Measurements from ENCODE around the gene WDR62.

Gene WDR62

DNA sequence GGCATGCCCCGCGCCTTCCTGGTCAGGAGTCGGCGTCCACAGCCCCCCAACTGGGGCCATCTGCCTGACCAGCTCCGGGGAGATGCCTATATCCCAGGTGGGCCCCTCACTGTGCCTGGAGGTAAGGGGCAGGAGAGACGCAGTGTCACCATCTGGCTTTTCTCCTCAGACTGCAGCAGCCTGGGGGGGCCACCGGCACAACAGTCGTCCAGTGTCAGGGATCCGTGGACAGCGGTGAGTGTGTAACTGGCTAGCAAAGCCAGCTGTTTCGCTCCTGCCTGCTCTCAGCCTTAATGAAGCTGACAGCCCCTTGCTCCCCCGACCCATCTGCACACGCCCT is 56.5 kb downstream of the WDR62 start:
- DNase-seq (ENCODE audit: low read depth), result no peak
- H3K4me3 ChIP-seq (ENCODE audit: low read depth, low read length), result no peak overlapping the region
- TF ChIP-seq, protein P1, sequence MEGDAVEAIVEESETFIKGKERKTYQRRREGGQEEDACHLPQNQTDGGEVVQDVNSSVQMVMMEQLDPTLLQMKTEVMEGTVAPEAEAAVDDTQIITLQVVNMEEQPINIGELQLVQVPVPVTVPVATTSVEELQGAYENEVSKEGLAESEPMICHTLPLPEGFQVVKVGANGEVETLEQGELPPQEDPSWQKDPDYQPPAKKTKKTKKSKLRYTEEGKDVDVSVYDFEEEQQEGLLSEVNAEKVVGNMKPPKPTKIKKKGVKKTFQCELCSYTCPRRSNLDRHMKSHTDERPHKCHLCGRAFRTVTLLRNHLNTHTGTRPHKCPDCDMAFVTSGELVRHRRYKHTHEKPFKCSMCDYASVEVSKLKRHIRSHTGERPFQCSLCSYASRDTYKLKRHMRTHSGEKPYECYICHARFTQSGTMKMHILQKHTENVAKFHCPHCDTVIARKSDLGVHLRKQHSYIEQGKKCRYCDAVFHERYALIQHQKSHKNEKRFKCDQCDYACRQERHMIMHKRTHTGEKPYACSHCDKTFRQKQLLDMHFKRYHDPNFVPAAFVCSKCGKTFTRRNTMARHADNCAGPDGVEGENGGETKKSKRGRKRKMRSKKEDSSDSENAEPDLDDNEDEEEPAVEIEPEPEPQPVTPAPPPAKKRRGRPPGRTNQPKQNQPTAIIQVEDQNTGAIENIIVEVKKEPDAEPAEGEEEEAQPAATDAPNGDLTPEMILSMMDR (conservative IDR thresholded peaks at IDR 0.05; ENCODE audit: low read depth, low read length), result no peak

DNA sequence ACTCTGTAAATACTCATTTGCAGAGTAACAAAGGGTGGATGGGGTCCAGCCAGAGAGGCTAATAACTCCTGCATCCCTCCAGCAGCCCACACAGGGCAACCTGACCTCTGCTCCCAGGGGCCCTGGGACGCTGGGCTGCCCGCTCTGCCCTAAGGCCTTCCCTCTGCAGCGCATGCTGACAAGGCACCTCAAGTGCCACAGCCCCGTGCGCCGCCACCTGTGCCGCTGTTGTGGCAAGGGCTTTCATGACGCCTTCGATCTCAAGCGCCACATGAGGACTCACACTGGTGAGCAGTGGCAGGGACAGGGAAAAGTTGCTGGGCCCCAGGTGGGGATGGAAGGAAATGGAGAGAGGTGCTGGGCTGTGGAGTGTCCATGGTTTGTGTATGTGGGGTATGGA is 58.0 kb downstream of the WDR62 start:
- no peak for DNase-seq (ENCODE audit: low read depth)
- H3K4me3 ChIP-seq (ENCODE audit: low read depth, low read length), result no peak overlapping the region
- TF ChIP-seq, protein P1 (conservative IDR thresholded peaks at IDR 0.05; ENCODE audit: low read depth, low read length), result no peak

DNA sequence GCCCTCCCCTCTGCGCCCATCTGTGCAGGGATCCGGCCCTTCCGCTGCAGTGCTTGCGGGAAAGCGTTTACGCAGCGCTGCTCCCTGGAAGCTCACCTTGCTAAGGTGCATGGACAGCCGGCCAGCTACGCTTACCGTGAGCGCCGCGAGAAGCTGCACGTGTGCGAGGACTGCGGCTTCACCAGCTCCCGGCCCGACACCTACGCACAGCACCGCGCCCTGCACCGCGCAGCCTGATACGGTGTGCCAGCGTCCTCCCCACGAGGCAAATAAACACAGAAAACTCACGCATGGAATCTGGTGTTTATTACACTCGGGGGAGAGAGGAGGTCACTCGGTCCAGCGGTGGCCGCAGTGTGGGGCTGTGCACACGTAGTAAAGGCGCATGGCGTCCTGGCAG is 58.7 kb downstream of the WDR62 start:
- DNase-seq (ENCODE audit: low read depth), result no peak
- peak overlapping the region; percentile 82 for H3K4me3 ChIP-seq (ENCODE audit: low read depth, low read length)
- TF ChIP-seq, protein P1 (conservative IDR thresholded peaks at IDR 0.05; ENCODE audit: low read depth, low read length), result no peak

DNA sequence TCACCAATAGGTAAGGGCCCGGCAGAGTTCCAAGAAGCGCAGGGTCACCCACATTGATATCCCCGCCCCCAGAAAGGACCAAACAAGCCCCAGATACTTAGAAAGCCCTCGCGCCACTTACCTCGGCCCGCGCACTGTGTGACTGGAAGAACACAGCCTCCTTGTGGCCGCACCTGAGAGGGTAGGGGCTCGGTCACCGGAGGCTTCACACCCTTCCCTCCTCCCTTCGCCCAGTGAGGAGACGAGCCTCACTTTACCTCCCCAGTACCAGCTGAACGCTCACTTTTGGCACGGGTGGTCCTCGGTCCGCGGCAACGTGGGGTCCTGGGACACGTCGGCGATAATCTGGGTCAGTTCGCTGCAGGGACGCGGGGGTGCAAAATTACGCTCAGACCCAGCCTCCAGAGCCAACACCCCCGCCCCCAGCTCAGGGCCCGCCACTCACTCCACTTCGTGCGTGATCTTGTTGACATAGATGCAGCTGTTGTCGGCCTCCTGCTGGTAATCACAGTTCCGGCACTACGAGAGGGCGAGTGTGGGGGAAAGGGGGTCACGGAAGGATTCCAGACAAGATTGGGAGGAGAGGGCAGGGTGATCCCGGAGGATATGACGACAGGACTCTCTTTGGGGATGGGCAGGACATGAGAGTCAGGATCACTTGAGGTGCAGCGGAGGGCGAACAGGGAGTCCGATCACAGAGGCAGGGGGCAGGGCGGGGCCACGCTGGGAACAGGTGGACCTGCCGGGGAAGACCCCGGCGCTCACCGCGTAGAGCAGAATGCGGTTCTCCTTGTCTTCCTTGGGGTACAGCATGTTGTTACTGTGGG is 59.4 kb downstream of the WDR62 start:
- peak; percentile 24 for DNase-seq (ENCODE audit: low read depth)
- H3K4me3 ChIP-seq (ENCODE audit: low read depth, low read length), result peak overlapping the region; percentile 82
- TF ChIP-seq, protein P1 (conservative IDR thresholded peaks at IDR 0.05; ENCODE audit: low read depth, low read length), result peak; percentile 32

DNA sequence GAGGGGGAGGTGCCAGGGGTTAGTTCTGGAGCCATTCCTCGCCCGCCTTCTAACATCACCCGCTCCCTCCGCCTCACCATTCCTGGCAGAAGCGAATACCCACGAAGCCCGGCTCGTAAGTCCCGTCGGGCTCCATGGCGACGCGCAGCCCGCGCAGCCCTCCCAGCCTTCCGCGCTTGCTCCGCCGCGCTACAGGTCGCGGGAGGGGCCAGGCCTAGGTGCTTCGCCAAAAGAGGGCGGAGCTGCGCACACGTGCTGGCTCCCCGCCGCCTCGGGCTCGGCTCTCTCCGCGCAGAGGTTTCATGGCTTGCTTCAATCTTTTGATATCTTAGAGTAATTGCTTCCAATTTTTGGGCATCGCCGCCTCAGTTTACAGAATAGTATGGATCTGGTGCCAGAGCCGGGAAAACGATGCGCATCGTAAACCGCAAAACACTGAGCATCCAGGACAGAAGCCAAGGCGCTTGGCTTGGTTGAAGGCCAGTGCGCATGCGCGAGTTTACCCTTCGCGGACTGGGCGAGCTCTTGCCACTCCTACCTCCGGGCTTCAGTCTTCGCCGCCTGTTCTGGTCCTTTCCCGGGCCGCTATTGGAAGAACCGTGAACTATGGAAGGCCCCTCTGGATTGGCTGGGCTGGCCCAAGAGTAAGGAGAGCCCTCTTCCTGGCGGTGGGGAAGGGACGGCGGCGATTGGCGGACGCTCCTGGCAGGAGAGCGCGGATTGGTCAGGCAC is 60.2 kb downstream of the WDR62 start, which contains the start of gene POLR2I:
POLR2I (minus strand) TSS at position 155 of the 732 bp plus-strand sequence; CDS start at position 136, 19 bp downstream.
- peak within 1 kb of the TSS; percentile 84 for H3K4me3 ChIP-seq (ENCODE audit: low read depth, low read length)
- TF ChIP-seq, protein P1 (conservative IDR thresholded peaks at IDR 0.05; ENCODE audit: low read depth, low read length), result no peak
- peak; percentile 100 for DNase-seq (ENCODE audit: low read depth)

DNA sequence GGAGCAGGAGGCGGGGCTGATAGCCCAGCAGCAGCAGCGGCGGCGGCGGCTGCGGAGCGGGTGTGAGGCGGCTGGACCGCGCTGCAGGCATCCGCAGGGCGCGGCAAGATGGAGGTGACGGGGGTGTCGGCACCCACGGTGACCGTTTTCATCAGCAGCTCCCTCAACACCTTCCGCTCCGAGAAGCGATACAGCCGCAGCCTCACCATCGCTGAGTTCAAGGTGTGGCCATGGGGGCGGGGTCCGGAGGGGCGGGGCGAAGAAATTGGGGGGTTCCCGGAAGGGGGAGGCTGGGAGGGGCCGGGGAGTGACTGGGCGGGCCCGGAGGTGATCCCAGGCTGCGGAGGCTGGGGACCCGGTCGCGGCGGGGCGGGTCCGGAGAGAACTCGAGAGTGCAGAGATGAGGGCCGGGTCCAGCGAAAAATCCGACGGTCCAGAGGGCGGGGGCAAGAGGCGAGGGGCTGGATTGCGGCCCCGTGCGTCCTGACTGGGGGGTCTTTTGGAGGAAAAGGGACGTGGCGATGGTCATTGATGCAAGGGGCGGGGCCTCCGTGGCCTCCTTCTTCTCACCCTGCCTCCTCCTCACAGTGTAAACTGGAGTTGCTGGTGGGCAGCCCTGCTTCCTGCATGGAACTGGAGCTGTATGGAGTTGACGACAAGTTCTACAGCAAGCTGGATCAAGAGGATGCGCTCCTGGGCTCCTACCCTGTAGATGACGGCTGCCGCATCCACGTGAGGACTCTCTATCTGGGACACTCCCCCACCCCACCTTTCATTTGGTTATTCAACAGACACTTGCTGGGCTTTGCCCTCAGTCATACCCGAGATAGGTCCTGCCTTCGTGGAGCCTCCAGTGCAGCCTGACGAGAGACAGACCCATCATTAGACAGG is 61.0 kb downstream of the WDR62 start, which contains the start of gene TBCB:
TBCB (plus strand) TSS at position 16 of the 891 bp plus-strand sequence; CDS start at position 109, 93 bp downstream.
- TF ChIP-seq, protein P1 (conservative IDR thresholded peaks at IDR 0.05; ENCODE audit: low read depth, low read length), result no peak
- H3K4me3 ChIP-seq (ENCODE audit: low read depth, low read length), result peak within 1 kb of the TSS; percentile 84
- DNase-seq (ENCODE audit: low read depth), result peak; percentile 43
